H1 (cell line): ENCODE results near the gene HIVEP3. TPM values are rescaled to one million over a fixed set of nuclear protein-coding genes. Genes with fewer than 3 reads are reported as not detected.

ENCODE experiments used
- CTCF ChIA-PET: fragments of 300-600 bp; sonication (Branson Sonifier 250); formaldehyde crosslinking; loops from one replicate; lab custom pipeline; 2021; ENCODE audit not compliant: partially characterized antibody; lab: Charles Lee
- POLR2A ChIA-PET: fragments of 300-600 bp; sonication (Branson Sonifier 250); formaldehyde crosslinking; loops from one replicate; lab custom pipeline; 2021; ENCODE audit warnings: inconsistent platforms; ENCODE audit not compliant: partially characterized antibody; lab: Charles Lee
- DNase-seq, 2 experiments: peaks; one replicate each; pipeline versions ENCODE4 v3.0.0 to v3.0.0-alpha.2; 2010 to 2022; ENCODE audit warnings: low spot score in 2 of 2, low read depth in 1 of 2, mixed read lengths in 1 of 2
- FAIRE-seq: peaks from 2 replicates; lab custom pipeline; 2011; peaks lifted over from hg19 to GRCh38; lab: Jason Lieb, UNC
- H2AFZ ChIP-seq: 2 replicates; pipeline ENCODE4 v1.8.1; 2012; ENCODE audit warnings: low read length, inconsistent platforms
- H2AK5ac ChIP-seq: 2 replicates; pipeline ENCODE4 v1.6.1; 2013; ENCODE audit warnings: low read depth, low read length
- H2BK120ac ChIP-seq: replicated peaks from 2 replicates; pipeline ENCODE3; 2013; ENCODE audit warnings: low read depth, low read length, inconsistent platforms
- H2BK12ac ChIP-seq: 2 replicates; pipeline ENCODE4 v1.6.1; 2013; ENCODE audit warnings: low read depth, low read length
- H2BK15ac ChIP-seq: 2 replicates; pipeline ENCODE4 v1.6.1; 2013; ENCODE audit warnings: low read length
- H2BK20ac ChIP-seq: 2 replicates; pipeline ENCODE4 v1.6.1; 2013; ENCODE audit warnings: low read length
- H2BK5ac ChIP-seq: 2 replicates; pipeline ENCODE4 v1.6.1; 2013; ENCODE audit warnings: low read depth, low read length
- H3K14ac ChIP-seq: 2 replicates; pipeline ENCODE4 v1.6.1; 2013; ENCODE audit warnings: inconsistent platforms; ENCODE audit not compliant: insufficient read length
- H3K18ac ChIP-seq: 2 replicates; pipeline ENCODE4 v1.6.1; 2013; ENCODE audit warnings: low read length; ENCODE audit errors: extremely low read depth
- H3K23ac ChIP-seq: 2 replicates; pipeline ENCODE4 v1.6.1; 2013; ENCODE audit warnings: inconsistent platforms; ENCODE audit not compliant: insufficient read length
- H3K23me2 ChIP-seq: 2 replicates; pipeline ENCODE4 v1.6.1; 2013; ENCODE audit warnings: low read depth, low read length
- H3K27ac ChIP-seq: 2 replicates; pipeline ENCODE4 v1.6.1; 2011; ENCODE audit warnings: low read depth, low read length, inconsistent platforms
- H3K27me3 ChIP-seq, 4 experiments: replicated peaks in 1 of 4; 1 replicate in 1 of 4; 2 replicates in 3 of 4; pipeline versions ENCODE4 v1.6.1 to v1.8.1; 2011 to 2013; ENCODE audit warnings: low read length in 3 of 4, mild to moderate bottlenecking in 3 of 4, inconsistent platforms in 2 of 4, mixed read lengths in 2 of 4, moderate library complexity in 1 of 4; ENCODE audit not compliant: control insufficient read depth in 3 of 4, insufficient read depth in 3 of 4; ENCODE audit errors: extremely low read depth in 1 of 4
- H3K36me3 ChIP-seq, 4 experiments: 2 replicates each; pipeline versions ENCODE4 v1.6.1 to v1.8.1; 2011 to 2013; ENCODE audit warnings: mild to moderate bottlenecking in 4 of 4, low read length in 3 of 4, moderate library complexity in 2 of 4, control low read depth in 1 of 4, inconsistent platforms in 1 of 4; ENCODE audit not compliant: insufficient read depth in 4 of 4, control insufficient read depth in 2 of 4
- H3K4ac ChIP-seq: replicated peaks from 2 replicates; pipeline ENCODE3; 2013; ENCODE audit warnings: low read length, low read depth, mixed read lengths, inconsistent platforms; ENCODE audit not compliant: insufficient read length
- H3K4me1 ChIP-seq, 4 experiments: replicated peaks in 1 of 4; 1 replicate in 1 of 4; 2 replicates in 3 of 4; pipeline versions ENCODE4 v1.6.1 to v1.8.1; 2011 to 2013; ENCODE audit warnings: low read length in 3 of 4, inconsistent platforms in 2 of 4, mixed read lengths in 1 of 4; ENCODE audit not compliant: insufficient read depth in 4 of 4, control insufficient read depth in 3 of 4
- H3K4me2 ChIP-seq, 2 experiments: 2 replicates each; pipeline versions ENCODE4 v1.6.1 to v1.8.1; 2011 to 2013; ENCODE audit warnings: low read depth in 2 of 2, low read length in 2 of 2, control low read depth in 1 of 2, inconsistent platforms in 1 of 2, mild to moderate bottlenecking in 1 of 2; ENCODE audit not compliant: insufficient read depth in 1 of 2
- H3K4me3 ChIP-seq, 4 experiments: fragments of 200-600, 300-600 bp in 1 of 4; sonication (generic), shearing (Covaris generic), sonication (Bioruptor Twin) in 1 of 4; 2 replicates each; pipeline versions ENCODE4 v1.5.1 to v1.8.1; 2011 to 2016; ENCODE audit warnings: low read length in 4 of 4, low read depth in 3 of 4, control low read depth in 2 of 4, inconsistent platforms in 2 of 4, mild to moderate bottlenecking in 2 of 4, mixed read lengths in 1 of 4, moderate library complexity in 1 of 4; ENCODE audit not compliant: insufficient read depth in 2 of 4; ENCODE audit errors: extremely low read depth in 1 of 4
- H3K56ac ChIP-seq: replicated peaks from 2 replicates; pipeline ENCODE3; 2013; ENCODE audit warnings: low read depth, mild to moderate bottlenecking, mixed read lengths, low read length, inconsistent platforms; ENCODE audit not compliant: insufficient read length
- H3K79me1 ChIP-seq: 2 replicates; pipeline ENCODE4 v1.6.1; 2013; ENCODE audit warnings: low read depth, low read length, control low read depth
- H3K79me2 ChIP-seq, 2 experiments: 2 replicates each; pipeline versions ENCODE4 v1.6.1 to v1.8.1; 2012 to 2013; ENCODE audit warnings: low read length in 2 of 2, mild to moderate bottlenecking in 2 of 2, inconsistent platforms in 1 of 2; ENCODE audit not compliant: insufficient read depth in 2 of 2, control insufficient read depth in 1 of 2
- H3K9ac ChIP-seq, 4 experiments: replicated peaks in 1 of 4; 1 replicate in 1 of 4; 2 replicates in 3 of 4; pipeline versions ENCODE4 v1.6.1 to v1.8.1; 2011 to 2013; ENCODE audit warnings: low read depth in 3 of 4, low read length in 3 of 4, control low read depth in 2 of 4, mild to moderate bottlenecking in 2 of 4, moderate library complexity in 2 of 4, inconsistent platforms in 1 of 4; ENCODE audit errors: extremely low read depth in 1 of 4
- H3K9me3 ChIP-seq, 2 experiments: 2 replicates each; pipeline versions ENCODE4 v1.6.1 to v1.8.1; 2012 to 2013; ENCODE audit warnings: mild to moderate bottlenecking in 2 of 2, moderate library complexity in 2 of 2, control low read depth in 1 of 2, inconsistent platforms in 1 of 2, low read depth in 1 of 2, low read length in 1 of 2, mixed read lengths in 1 of 2; ENCODE audit not compliant: insufficient read depth in 2 of 2
- H4K20me1 ChIP-seq, 2 experiments: replicated peaks in 1 of 2; 2 replicates each; pipeline versions ENCODE3 to v1.8.1; 2011 to 2013; ENCODE audit warnings: inconsistent platforms in 2 of 2, low read length in 2 of 2, mild to moderate bottlenecking in 1 of 2; ENCODE audit not compliant: insufficient read depth in 2 of 2, control insufficient read depth in 1 of 2
- H4K5ac ChIP-seq: 2 replicates; pipeline ENCODE4 v1.6.1; 2013; ENCODE audit warnings: low read length, low read depth, mixed read lengths, inconsistent platforms; ENCODE audit not compliant: insufficient read length
- H4K8ac ChIP-seq: 2 replicates; pipeline ENCODE4 v1.8.0; 2013; ENCODE audit warnings: mild to moderate bottlenecking, moderate library complexity, low read length, inconsistent platforms; ENCODE audit not compliant: insufficient read depth; ENCODE audit errors: extremely low read depth
- H4K91ac ChIP-seq: replicated peaks from 2 replicates; pipeline ENCODE3; 2013; ENCODE audit warnings: low read length, mixed read lengths, inconsistent platforms; ENCODE audit not compliant: insufficient read length
- ASH2L ChIP-seq: fragments of 200-600, 300-600 bp; sonication (generic); IDR thresholded peaks from one replicate; pipeline ENCODE4 v1.7.1; 2017; ENCODE audit warnings: low read length
- CBX8 ChIP-seq: fragments of 300-800, 300-1000 bp; sonication (generic); IDR thresholded peaks from 2 replicates; pipeline ENCODE4 v1.7.1; 2016; ENCODE audit warnings: low read depth, low read length, borderline replicate concordance
- CHD1 ChIP-seq: IDR thresholded peaks from 2 replicates; pipeline ENCODE4 v1.6.1; 2012; ENCODE audit warnings: low read depth, low read length, improper control_type of control experiment
- E2F6 ChIP-seq: IDR thresholded peaks from 2 replicates; pipeline ENCODE4 v1.6.1; 2012; ENCODE audit warnings: inconsistent platforms
- FOSL1 ChIP-seq: IDR thresholded peaks from 2 replicates; pipeline ENCODE4 v1.6.1; 2011; ENCODE audit warnings: mild to moderate bottlenecking, low read depth, low read length, moderate library complexity; ENCODE audit not compliant: insufficient read depth
- GABPA ChIP-seq: IDR thresholded peaks from 2 replicates; pipeline ENCODE4 v1.6.1; 2011; ENCODE audit warnings: mild to moderate bottlenecking, low read length, moderate library complexity, borderline replicate concordance; ENCODE audit not compliant: insufficient read depth
- KDM4A ChIP-seq: IDR thresholded peaks from one replicate; pipeline ENCODE4 v1.7.1; 2012; ENCODE audit warnings: low read depth, mild to moderate bottlenecking, moderate library complexity, low read length, inconsistent platforms; ENCODE audit not compliant: severe bottlenecking
- POU5F1 ChIP-seq: IDR thresholded peaks from 2 replicates; pipeline ENCODE4 v1.6.1; 2011; ENCODE audit warnings: low read depth, mild to moderate bottlenecking, low read length, moderate library complexity
- RNF2 ChIP-seq: fragments of 200-900, 300-1000 bp; sonication (generic); IDR thresholded peaks from 2 replicates; pipeline ENCODE4 v1.7.1; 2016; ENCODE audit warnings: borderline replicate concordance, low read depth, mild to moderate bottlenecking, antibody characterized with exemption, low read length; ENCODE audit not compliant: poor library complexity, severe bottlenecking; ENCODE audit errors: missing control alignments
- SAP30 ChIP-seq: fragments of 300-600 bp; sonication (generic); IDR thresholded peaks from 2 replicates; pipeline ENCODE4 v1.7.1; 2012; ENCODE audit warnings: low read length, moderate library complexity, mild to moderate bottlenecking, inconsistent platforms; ENCODE audit not compliant: insufficient read depth, insufficient replicate concordance
- SIX5 ChIP-seq: IDR thresholded peaks from 2 replicates; pipeline ENCODE4 v1.6.1; 2011; ENCODE audit warnings: mild to moderate bottlenecking, low read depth, low read length
- YY1 ChIP-seq: IDR thresholded peaks from 2 replicates; pipeline ENCODE4 v1.6.1; 2011; ENCODE audit warnings: low read depth, mild to moderate bottlenecking, low read length
- WGBS, 2 experiments: shearing (Covaris generic) in 1 of 2; methylation state at CpG; one replicate each; pipeline versions ENCODE4 v1.1.6 to v1.1.7; 2013 to 2015; ENCODE audit warnings: low lambda C conversion rate in 2 of 2, mixed read lengths in 2 of 2, inconsistent platforms in 1 of 2, low coverage in 1 of 2, missing lambda C conversion rate in 1 of 2; ENCODE audit not compliant: insufficient replicate concordance in 2 of 2, insufficient coverage in 1 of 2, insufficient read length in 1 of 2; ENCODE audit errors: extremely low coverage in 1 of 2, missing lambda C conversion rate in 1 of 2; 5-methylcytosine and 5-hydroxymethylcytosine counted together
- polyA plus RNA-seq, 7 experiments: library from polyadenylated mRNA; depleted of rRNA in 3 of 7; stranded (reverse) in 5 of 7; unstranded in 2 of 7; fragments of >200 nt in 5 of 7; fragments of 200-250 nt in 2 of 7; gene quantifications; 1 replicate in 5 of 7; 2 replicates in 1 of 7; 4 replicates in 1 of 7; pipeline versions ENCODE4 v1.2.1 to v1.2.3, GENCODE V29; 2011 to 2013; ENCODE audit warnings: missing spikeins in 2 of 7, mixed read lengths in 2 of 7
- total RNA-seq: library from RNA; stranded (reverse); fragmentation: NEBNext Ultra II Directional; extraction: Animal tissue kit (Norgen Biotek cat#: 25700); gene quantifications from 2 replicates; pipeline ENCODE4 v1.2.1, GENCODE V29; 2021

The HIVEP3 gene
- total and polyA plus RNA-seq, 2 of the 8 experiments (the other 6 are each of a cell fraction or from before 2014, with no cell fraction given): 0.24 to 0.69 TPM

- H2AK5ac ChIP-seq: no peak overlapping the region
- H4K5ac ChIP-seq: no peak overlapping the region
- no peak overlapping the region for H3K18ac ChIP-seq
- no peaks in the 10 kb centered on the region for H4K20me1 ChIP-seq
- FAIRE-seq: no peak
- H2BK120ac ChIP-seq: no peak overlapping the region
- H4K91ac ChIP-seq: no peak overlapping the region
- H3K4ac ChIP-seq: no peak overlapping the region
- H3K23me2 ChIP-seq: no peaks in the 10 kb centered on the region
- ChIA-PET CTCF (interaction anchor here (0.7 to 0.9 kb wide), 2 partner anchors 103 to 210 kb away, joined by 3 read pairs; no protein-coding TSS in a partner anchor), POLR2A (no interaction called here)
- no peaks in the 10 kb centered on the region for H3K27me3 ChIP-seq
- no peaks in the 10 kb centered on the region for H3K79me2 ChIP-seq
- H3K9ac ChIP-seq: no peak overlapping the region
- H3K56ac ChIP-seq: no peak overlapping the region
- no peak overlapping the region for H2BK12ac ChIP-seq
- no peaks in the 10 kb centered on the region for H3K79me1 ChIP-seq
- H3K4me3 ChIP-seq: no peak overlapping the region
- WGBS, 2 experiments: 92% methylated on average over 1 of the region's 1 CpG; no CpG with 5 or more reads in 1 of the 2 experiments
- TF ChIP-seq RNF2: no peak
- TF ChIP-seq E2F6: no peak
- no peak for TF ChIP-seq YY1
- TF ChIP-seq CHD1: no peak
- TF ChIP-seq SIX5: no peak
- no peak for TF ChIP-seq FOSL1
- TF ChIP-seq ASH2L: no peak
- TF ChIP-seq GABPA: no peak
- no peak for TF ChIP-seq CBX8
- TF ChIP-seq KDM4A: no peak
- no peak for TF ChIP-seq POU5F1
- TF ChIP-seq SAP30: no peak
- no peaks in the 10 kb centered on the region for H3K9me3 ChIP-seq
- no peaks in the 10 kb centered on the region; a peak in 1 of 7 replicates for H3K4me1 ChIP-seq
- no peak overlapping the region for H2BK5ac ChIP-seq
- no peaks in the 10 kb centered on the region for H3K36me3 ChIP-seq
- H2BK15ac ChIP-seq: no peak overlapping the region
- no peak overlapping the region for H2BK20ac ChIP-seq
- no peak overlapping the region for H3K14ac ChIP-seq
- H2AFZ ChIP-seq: no peak overlapping the region
- no peak for DNase-seq
- H3K23ac ChIP-seq: no peak overlapping the region
- H3K27ac ChIP-seq: no peak overlapping the region
- no peak overlapping the region for H3K4me2 ChIP-seq
- H4K8ac ChIP-seq: no peak overlapping the region
These were observed 231.7 kb downstream of the HIVEP3 start for GRCh38 chr1:41687007-41687406.
